CD4-positive, alpha-beta T cell treated with Interferon alpha-2 for 1 hour (primary cell): Measurements from ENCODE around the gene FCRL2.

Experiments
- DNase-seq, 2 donors: peaks; one replicate each; pipeline ENCODE4 v3.0.0-alpha.2; 2020 to 2022

Gene FCRL2, protein sequence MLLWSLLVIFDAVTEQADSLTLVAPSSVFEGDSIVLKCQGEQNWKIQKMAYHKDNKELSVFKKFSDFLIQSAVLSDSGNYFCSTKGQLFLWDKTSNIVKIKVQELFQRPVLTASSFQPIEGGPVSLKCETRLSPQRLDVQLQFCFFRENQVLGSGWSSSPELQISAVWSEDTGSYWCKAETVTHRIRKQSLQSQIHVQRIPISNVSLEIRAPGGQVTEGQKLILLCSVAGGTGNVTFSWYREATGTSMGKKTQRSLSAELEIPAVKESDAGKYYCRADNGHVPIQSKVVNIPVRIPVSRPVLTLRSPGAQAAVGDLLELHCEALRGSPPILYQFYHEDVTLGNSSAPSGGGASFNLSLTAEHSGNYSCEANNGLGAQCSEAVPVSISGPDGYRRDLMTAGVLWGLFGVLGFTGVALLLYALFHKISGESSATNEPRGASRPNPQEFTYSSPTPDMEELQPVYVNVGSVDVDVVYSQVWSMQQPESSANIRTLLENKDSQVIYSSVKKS

DNA sequence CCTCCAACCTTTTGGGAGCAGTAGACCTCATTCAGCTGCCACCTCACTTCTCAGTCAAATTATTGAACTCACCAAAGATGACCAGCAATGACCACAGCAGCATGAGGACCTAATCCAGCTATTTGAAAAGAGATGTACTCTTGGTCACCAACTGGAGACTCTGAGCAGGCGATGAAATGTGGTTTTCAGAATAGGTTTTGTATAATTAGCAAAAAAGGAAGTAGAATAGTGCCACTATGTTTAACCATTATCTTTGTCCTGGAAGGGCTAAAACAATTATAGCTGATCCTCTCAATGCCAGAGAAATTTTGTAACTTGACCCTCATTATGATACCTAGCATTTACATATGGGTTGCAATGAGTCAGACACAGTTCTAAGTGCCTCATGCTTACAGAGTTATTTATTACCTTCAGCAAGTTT is at the start of gene FCRL2:
FCRL2 (minus strand) TSS at position 162 of the 421 bp plus-strand sequence; CDS start at position 103, 59 bp downstream.
- no peak for DNase-seq

DNA sequence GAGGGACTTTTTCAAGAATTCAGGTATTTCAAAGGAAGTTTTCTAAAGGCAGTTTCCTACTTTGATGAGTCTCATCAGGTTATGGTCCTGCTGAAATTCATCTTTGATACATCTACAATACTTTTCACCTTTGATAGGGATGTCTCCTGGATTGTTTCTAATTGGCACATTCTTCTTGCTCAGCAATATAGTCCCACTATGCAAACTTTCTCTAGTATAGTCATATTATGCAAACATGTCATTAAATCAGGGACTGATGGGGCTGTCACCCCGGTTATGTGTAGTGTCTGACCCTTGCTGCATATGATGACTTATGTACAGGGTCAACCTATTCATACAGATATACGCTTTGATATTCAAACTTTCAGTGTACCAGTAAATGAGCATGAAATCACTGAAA is 43.4 kb upstream of the FCRL2 start:
- DNase-seq, result no peak

DNA sequence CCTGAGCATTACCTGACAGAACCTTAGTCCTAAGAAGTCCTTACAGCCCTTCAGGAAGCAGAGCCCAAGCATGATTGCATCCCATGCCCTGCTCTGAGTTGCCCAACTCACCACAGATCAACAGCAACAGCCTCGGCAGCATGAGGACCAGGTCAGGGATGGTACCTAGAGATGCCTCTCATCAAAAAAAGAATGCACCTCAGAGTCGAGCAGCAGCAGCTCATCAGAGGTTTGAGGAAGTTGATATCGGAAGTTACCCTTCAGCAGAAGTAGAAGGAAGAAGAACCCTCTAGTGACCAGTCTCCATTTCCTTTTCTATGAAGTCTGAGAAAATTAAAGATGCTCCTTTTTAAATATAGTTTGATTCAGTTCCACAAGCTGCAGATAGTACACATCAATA is 43.0 kb upstream of the FCRL2 start, which contains the start of gene FCRL1:
FCRL1 (minus strand) TSS at position 225 of the 400 bp plus-strand sequence; CDS start at position 142, 83 bp downstream.
- peak in 1 of 2 donors; percentile 12 for DNase-seq

DNA sequence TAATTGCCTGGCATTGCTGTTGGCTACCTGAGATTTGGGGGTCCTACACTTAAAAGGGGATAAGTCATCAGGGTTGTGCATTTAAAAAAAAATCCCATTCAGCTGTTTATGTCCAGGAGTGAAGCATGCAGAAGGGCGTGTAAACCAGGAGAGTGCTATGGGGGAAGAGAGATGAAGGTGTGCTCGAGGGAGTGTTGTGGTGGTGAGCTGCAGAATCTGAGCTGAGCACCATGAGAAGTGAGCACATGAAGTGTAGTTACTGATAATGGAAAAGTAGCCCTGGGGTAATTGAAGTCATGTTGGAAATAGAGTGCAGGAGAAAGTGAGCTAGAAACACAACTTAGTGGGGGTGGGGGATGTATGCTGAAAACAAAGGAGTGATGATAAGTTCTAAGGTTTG is 42.3 kb upstream of the FCRL2 start:
- no peak for DNase-seq

DNA sequence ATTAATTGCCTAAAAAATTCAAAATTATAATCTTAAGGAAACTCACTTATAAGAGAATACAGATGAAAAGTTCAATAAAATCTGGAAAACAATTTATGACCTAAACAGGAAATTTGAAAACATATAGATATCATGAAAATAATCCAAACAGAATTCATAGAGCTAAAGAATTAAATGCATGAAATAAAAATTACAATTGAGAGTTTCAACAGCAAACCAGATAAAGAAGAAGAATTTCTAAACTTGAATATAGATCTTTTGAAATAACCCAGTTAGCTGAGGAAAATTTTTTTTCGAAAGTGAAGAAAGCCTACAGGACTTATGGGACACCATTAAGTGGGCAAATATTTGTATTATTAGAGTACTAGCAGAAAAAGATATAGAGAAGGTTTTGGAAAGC is 36.3 kb upstream of the FCRL2 start:
- DNase-seq, result no peak

DNA sequence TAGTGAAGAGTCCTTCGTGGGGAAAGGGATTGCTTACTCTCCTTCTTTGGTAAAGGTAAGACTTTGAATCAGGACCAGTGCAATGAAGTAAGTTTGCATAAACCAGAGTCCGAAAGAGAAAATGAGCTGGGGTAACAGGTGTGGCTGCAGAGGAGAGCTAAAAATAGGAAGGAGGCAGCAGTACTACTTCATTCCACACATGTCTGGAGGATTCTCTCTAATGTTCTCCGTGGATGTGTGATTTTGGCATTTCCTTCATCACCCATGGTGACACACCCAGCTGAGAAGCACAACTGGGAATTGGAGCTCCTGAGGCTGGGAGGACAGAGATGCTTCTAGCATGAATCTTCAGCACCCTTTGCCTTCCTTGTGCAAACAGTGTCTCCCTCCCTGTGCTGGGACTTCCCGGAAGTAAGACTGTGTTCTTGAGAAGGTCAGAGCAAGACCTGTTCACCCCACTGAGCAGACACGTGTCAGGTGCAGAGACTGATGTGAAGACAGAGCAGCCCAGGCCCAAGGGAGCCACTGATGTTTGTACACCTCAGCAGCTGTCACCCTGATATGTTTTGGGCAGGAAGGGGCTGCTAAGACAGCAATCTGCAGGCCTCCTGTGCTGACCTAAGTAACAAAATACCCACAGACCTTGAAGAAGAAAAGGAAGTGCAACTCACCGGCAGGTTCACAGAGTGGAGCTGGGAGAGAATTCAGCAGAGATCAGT is 29.7 kb upstream of the FCRL2 start:
- DNase-seq, result peak in 1 of 2 donors; percentile 78

DNA sequence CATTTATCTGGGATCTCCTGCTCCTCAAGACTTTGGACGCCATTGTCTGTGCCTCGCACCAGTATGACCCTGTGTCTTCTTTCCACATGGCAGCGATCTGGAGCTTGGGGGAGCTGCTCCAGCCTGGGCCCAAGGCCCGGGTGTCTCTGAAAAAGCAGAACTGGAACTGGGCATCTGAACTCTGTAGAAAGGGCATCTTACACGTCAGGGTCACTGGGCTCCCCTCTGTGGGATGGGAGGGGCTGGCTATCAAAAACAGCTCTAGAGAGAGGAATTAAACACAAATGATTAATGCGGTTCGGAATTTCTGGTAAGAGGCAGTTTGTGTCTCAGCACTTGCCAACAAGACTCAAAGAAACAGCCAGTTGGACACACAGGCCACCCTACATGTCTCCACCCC is 26.9 kb upstream of the FCRL2 start:
- DNase-seq, result peak in 1 of 2 donors; percentile 9

DNA sequence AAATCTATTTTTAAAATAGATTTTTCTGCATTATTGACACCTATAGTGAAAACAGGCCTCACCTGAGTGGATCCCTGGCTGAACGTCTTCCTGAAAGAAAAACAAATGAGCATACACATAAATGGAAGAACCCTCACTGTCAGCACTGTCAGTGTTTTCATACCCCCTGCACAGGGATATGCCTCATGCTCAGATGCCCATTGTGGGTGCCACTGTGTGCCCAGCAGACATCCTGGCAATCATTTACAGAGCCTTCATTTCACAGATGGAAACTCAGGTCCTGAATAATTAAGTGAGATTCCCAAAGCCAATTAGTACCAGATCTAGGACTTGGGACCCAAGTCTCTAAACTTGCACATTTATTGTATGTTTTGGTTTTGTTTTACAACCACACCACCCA is 23.1 kb upstream of the FCRL2 start:
- no peak for DNase-seq

DNA sequence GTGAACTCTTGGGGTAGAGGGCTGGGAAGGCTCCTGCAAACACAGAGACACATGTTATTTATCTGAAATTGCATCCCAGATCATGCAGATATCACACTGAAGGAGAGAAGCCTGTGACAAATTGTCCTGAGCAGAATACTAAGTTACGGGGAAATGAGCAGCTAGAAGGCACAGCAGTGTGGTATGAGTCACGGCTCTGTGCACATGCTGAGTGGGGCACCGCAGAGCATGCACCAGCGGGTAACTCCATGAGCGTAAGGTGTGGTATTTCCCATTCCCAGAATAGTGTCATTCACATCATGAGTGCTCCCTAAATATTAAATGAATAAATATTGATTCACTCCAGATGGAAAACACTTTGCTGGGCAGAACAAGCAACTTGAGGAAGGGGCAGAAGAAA is 21.3 kb upstream of the FCRL2 start:
- no peak for DNase-seq

DNA sequence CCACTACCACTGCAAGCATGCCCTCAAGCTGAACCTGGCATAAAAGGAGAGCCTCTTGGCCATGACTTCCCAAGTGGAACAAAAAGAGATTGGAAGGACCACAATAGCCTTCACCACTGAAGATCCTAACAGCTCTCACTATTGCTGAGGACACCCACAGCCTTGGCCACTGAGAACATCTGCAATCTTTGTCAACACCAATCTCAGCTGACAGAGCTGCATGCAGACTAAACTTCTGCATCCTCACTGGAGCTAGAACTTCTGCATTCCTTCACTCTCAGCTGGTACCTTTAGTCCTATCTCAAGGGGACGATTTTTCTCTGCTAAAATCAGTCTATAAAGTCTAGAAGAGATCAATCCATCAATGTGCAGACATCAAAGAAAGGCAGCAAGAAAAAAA is 8.3 kb upstream of the FCRL2 start:
- no peak for DNase-seq

DNA sequence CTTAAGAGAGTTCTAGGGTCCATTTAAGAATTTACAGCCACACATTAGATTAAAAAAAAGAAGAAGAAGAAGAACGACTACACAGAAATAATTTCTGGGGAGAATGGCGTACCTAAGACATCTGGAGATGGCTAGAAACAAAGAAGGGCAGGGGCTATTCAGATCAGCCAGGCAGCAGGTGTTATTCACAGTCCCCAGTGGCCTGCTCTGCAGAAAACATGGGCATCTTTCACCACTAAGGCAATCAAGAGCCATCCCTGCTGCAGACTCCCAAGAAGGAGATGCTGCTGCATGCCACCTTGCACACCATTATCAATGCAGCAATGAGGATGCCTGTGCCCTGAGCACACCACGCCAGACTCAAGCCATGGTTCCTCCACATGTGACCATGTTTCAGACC is 7.9 kb upstream of the FCRL2 start:
- DNase-seq, result no peak

DNA sequence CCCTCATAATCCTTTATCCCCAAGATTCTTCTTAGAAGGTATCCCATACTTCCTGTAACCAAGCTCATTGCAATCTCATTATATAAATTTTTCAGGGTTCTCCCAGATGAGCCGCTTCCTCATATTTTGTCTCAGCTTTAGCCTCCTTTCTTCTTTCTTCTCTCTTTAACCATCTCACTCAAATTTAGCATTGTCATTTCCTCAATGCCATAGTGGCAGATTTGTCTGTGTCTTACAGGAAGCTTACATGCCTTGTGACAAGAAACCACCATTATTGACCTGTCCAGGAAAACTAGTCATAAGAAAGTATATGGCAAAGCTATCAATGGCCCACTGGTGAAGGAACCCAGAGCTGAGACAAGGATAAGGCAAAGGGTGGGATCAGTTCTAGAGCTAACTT is 6.0 kb upstream of the FCRL2 start:
- DNase-seq, result no peak

DNA sequence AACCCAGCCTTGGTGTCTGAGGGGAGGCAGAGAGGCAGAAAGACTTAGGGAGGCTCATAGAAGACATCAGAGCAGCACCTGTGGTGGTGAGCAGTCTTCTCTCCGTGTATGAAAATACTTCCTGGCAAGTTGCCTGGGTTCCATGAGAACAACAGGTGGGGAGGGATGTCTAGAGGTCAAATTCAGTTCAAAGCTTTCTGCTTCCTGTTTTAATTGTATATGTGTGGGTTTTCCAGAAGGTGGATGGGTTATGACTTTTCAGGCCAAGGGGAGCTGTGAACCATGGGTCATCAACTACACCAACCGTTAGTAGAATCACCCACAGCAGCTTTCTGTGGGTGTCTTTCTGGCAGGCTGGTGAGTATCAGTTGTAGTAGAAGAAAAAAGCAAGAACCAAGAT is 4.1 kb upstream of the FCRL2 start:
- no peak for DNase-seq

DNA sequence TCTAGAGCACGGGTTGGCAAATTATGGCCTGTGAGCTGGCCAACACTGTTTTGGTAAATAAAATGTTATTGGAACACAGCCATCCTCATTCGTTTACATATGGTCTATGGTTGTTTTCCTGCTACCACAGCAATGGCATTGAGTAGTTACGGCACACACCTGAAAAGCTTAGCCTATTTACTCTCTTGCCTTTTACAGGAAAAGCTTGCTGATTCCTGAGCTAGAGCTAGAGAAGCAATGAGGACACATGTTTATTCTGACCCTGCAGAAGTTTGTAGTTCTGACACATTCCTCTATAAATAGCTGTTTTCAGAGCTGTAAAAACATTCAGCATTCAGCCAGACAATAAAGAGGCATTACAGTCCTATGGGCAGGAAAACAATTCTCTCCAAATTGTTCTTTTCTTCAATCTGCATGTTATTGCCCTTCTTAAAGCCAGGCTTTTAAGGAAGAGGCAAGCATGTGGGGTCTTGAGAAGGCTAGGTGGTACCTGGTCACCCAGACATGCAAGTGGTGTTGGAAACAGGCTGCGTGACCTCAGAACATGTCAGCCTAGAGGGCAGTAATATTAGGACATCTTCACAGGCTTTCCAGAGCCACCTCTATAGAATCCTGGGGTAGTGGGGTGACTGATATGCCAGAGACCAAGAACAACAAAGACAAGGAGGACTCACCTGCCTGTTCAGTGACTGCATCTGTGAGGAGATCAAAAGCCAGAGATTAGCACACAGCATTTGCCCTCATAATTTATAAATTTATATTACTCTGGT is 1.6 kb downstream of the FCRL2 start:
- DNase-seq, result no peak

DNA sequence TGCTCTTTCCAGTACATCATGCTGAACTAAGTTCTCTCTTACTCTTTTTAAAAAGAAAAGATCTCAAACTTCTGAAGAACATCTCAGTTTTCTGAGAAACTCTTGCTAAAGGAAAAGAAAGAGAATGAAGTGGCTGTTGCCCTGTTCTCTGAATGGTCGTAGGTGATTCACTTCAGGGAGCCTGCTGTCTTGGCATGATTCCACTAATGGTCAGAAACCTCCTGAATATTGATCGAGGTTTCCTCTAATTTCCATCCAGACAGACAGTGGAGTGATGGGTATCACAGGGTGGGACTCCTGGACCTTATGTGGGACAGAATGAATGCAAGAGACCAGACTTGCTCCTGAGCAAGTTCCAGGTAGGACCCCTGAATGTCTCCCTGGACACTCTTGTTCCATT is 2.5 kb downstream of the FCRL2 start:
- DNase-seq, result no peak

DNA sequence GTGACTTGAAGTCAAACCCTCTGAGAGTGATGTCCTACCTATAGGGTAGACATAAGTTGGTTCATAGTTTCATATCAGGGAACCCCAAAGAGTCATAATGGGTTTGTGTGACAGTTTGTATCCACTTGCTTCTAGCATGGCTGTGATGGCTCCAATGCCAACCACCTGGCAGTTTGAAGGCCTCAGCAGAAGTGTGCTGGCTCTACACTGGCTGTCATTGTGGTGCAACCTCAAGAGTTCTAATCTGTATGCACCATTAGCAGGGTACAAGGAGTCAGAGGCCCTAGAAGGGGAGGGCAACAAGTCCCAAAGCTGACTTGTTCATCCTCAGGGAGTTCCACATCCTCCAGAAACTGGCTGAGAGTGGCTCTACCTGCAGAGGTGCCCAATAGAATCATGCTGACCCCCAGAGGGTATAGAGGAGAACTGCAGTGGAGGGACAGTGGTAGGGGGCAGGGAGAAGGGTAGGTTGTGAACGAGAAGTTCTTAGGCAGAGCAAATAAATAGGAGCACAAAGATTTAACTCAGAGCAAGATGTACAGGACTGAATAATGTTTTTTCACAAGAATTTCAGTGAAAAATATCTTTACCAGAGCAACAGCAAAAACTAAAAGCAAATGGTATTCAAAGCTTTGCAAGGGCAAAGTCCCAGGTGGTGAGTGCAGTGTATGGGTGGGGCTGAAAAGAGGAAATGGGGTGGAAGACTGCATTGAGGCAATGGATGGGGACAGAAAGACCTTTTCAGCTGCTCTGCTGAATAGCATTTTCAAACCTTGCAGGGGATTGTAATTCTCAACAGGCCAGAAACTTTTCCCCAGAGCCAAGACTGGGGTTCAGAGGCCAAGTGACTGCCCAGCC is 3.2 kb downstream of the FCRL2 start:
- DNase-seq, result peak; percentile 24 to 39

DNA sequence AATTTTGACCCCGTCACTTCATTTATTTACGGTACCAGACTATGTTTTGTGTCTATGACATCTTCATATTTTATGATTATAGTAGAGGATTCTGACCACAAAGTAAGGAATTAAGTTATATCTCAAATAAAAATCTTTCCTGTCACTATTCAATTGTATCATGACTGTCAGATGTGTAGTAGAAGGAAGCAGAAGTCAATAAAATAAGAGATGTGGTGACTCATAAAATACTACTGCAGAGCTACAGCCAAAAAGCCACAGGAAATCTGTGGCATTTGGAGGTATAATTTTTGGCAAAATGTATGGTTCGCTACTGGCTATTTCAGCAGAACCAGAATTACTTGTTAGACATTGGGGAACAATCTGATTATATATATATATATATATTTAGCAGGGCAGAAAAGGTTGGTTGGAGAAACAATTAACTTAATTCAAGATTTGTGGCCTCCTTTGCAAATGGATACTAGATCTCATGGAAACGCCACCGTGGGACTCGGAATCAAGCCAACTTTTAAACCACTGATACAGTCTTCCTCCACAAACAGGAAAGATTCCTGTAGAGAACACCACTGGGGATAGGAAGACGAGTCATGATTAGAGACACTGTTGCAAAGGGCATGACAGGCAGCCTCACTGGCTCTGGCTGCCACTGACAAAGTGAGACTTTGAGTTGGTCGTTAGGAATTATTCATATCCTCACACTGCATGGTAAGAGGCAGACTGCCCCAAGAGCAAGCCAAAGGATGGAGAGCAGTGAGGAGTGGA is 5.1 kb downstream of the FCRL2 start:
- DNase-seq, result no peak

DNA sequence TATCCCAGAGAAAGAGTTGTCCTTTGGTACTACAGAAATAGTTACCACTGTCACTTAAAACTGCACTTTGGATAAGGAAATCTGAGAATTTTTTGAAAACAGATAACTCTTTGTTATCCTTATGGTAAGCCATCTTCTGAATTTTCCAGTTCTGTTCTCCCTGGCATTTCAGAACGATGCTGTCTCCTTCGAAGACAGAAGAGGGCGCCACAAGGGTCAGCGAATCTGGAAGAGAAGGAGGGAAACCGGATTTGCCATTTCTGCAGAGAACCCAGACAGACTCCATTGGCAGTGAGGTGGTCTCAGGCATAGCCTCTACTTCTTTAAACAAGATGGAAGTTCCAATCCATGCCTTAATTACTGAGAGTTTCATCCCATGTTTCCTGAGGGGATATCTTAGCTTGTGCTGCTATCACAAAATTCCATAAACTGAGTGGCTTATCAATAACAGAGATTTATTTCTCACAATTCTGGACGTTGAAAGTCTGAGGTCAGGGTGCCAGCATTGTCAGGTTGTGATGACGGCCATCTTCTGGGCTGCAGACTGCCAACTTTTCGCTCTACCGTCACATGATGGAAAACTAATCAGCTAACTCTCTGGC is 6.4 kb downstream of the FCRL2 start:
- no peak for DNase-seq

DNA sequence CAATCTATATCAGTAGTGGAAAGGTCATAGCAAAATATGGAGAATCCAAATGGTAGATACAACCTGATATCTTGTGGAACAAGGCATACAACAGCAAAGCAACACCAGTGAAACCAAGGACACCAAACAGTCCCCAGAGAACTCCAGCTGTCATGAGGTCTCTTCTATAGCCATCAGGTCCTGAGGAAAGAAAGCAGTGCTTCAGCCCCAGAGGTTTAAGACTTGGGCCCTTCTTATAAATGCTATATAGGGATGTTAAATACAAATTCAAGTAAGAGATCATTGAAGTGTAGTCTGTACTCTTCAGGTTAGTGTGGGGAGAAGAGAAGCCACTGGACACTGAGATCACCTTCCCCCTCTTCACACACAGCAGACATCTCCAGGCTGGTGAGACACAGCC is 10.1 kb downstream of the FCRL2 start:
- DNase-seq, result no peak

DNA sequence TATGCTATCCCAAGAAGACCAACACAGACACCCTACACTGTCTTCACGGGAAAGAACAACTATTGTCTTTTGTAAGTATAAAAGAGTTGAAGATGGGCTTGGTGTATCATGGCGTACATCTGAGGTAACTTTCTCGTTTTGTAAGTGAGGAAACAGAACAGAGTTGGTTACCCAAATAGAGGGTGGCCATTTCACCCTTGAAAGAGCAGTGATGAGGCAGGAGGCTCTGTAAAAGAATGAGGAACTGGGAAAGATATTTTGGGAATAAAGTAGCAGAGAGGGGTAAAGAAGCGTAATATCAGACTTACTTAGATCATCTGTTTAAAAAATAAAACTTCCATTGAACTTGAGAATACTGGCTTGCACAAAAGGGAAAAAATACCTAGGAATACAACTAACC is 18.9 kb downstream of the FCRL2 start:
- no peak for DNase-seq

DNA sequence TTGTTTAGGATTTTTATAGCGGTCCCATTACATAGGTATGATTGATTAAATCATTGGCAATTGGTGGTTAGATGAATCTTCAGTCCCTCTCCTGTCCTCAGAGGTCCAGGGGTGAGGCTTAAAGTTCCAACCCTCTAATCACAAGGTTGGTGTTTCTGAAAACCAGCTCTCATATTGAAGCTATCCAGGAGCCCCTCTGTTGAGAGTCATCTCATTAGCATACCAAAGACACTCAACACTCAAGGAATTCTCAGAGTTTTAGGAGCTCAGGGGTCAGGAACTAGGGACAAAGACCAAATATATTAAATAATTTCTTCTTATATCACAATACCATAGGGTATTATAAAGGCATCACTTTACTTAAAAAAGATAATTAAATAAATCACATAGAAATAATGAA is 23.3 kb downstream of the FCRL2 start:
- no peak for DNase-seq
